K562 (cell line): ENCODE data around the gene HPD. TPM values are rescaled to one million over a fixed set of nuclear protein-coding genes. Genes with fewer than 3 reads are reported as not detected.

Experiments
- ATAC-seq: fragments of 200-7000 bp; cut with Tn5 transposase; 3 replicates; pipeline ENCODE4 v1.9.1; 2020; ENCODE audit warnings: moderate library complexity
- BruUV-seq: library from RNA; stranded (reverse); fragments of 400-500 nt; replicated peaks from 2 replicates; lab custom pipeline; 2021; lab: Mats Ljungman, UMichigan
- CTCF ChIA-PET: fragments of 300-600 bp; formaldehyde crosslinking; extraction: SDS; loops from one replicate; lab custom pipeline; 2021; ENCODE audit warnings: low intra/inter-chr PET ratio; lab: Yijun Ruan, JAX
- POLR2A ChIA-PET: fragments of 300-600, 350-650 bp; sonication (Branson Sonifier 250); formaldehyde crosslinking; extraction: SDS; loops from one replicate; lab custom pipeline; 2021; ENCODE audit warnings: antibody characterized with exemption, inconsistent platforms; lab: Yijun Ruan, JAX
- DNase-seq, 4 experiments: peaks; one replicate each; pipeline versions ENCODE4 v3.0.0 to v3.0.0-alpha.2; 2011 to 2018; ENCODE audit warnings: low spot score in 3 of 4, mixed read lengths in 3 of 4; ENCODE audit errors: extremely low read depth in 1 of 4
- FAIRE-seq: peaks from 2 replicates; lab custom pipeline; 2011; peaks lifted over from hg19 to GRCh38; lab: Jason Lieb, UNC
- H2AFZ ChIP-seq: 2 replicates; pipeline ENCODE4 v1.6.0; 2011; ENCODE audit warnings: low read depth, low read length, control low read depth, inconsistent platforms
- H3K27ac ChIP-seq: fragments of 200-600 bp; 3 replicates; pipeline ENCODE4 v1.8.0; 2011; ENCODE audit warnings: low read depth, mild to moderate bottlenecking, control low read depth, inconsistent platforms, low read length, moderate library complexity, mixed read lengths; ENCODE audit errors: extremely low read depth
- H3K27me3 ChIP-seq, 2 experiments: fragments of 300-600 bp in 1 of 2; 2 replicates in 1 of 2; 3 replicates in 1 of 2; pipeline versions ENCODE4 v1.6.0 to v1.8.0; 2011; ENCODE audit warnings: inconsistent platforms in 2 of 2, low read length in 2 of 2, mild to moderate bottlenecking in 1 of 2, mixed read lengths in 1 of 2, moderate library complexity in 1 of 2; ENCODE audit not compliant: control insufficient read depth in 2 of 2, insufficient read depth in 2 of 2
- H3K36me3 ChIP-seq: fragments of 300-600 bp; 3 replicates; pipeline ENCODE4 v1.8.0; 2011; ENCODE audit warnings: mild to moderate bottlenecking, low read length, inconsistent platforms; ENCODE audit not compliant: control insufficient read depth, insufficient read depth
- H3K4me1 ChIP-seq, 2 experiments: fragments of 200-600 bp in 1 of 2; replicated peaks in 1 of 2; 2 replicates in 1 of 2; 3 replicates in 1 of 2; pipeline versions ENCODE4 v1.5.1 to v1.8.0; 2011; ENCODE audit warnings: inconsistent platforms in 2 of 2, low read length in 2 of 2, mild to moderate bottlenecking in 1 of 2, mixed read lengths in 1 of 2, moderate library complexity in 1 of 2; ENCODE audit not compliant: control insufficient read depth in 2 of 2, insufficient read depth in 2 of 2
- H3K4me2 ChIP-seq: 2 replicates; pipeline ENCODE4 v1.6.1; 2011; ENCODE audit warnings: low read length, control low read depth, inconsistent platforms, mixed read lengths; ENCODE audit not compliant: insufficient read depth
- H3K4me3 ChIP-seq: fragments of 200-600 bp; sonication (generic), shearing (Covaris generic); 2 replicates; pipeline ENCODE4 v1.5.1; 2016; ENCODE audit warnings: control low read depth, inconsistent platforms
- H3K79me2 ChIP-seq: fragments of 200-600 bp; 3 replicates; pipeline ENCODE4 v1.8.0; 2011; ENCODE audit warnings: low read length, inconsistent platforms; ENCODE audit not compliant: control insufficient read depth, insufficient read depth
- H3K9ac ChIP-seq, 2 experiments: 2 replicates each; pipeline versions ENCODE4 v1.6.0 to v1.6.1; 2011; ENCODE audit warnings: low read depth in 2 of 2, low read length in 2 of 2, control low read depth in 1 of 2, inconsistent platforms in 1 of 2, mild to moderate bottlenecking in 1 of 2, mixed read lengths in 1 of 2; ENCODE audit not compliant: insufficient read depth in 1 of 2
- H3K9me1 ChIP-seq: one replicate; pipeline ENCODE4 v1.6.0; 2011; ENCODE audit warnings: inconsistent platforms, mild to moderate bottlenecking, low read length, moderate library complexity; ENCODE audit not compliant: control insufficient read depth, insufficient read depth
- H3K9me3 ChIP-seq: replicated peaks from 2 replicates; pipeline ENCODE4 v1.5.1; 2011; ENCODE audit warnings: low read depth, low read length, inconsistent platforms; ENCODE audit not compliant: control insufficient read depth, insufficient read depth
- H4K20me1 ChIP-seq: replicated peaks from 2 replicates; pipeline ENCODE4 v1.6.1; 2011; ENCODE audit warnings: low read length, inconsistent platforms, mixed read lengths; ENCODE audit not compliant: control insufficient read depth, insufficient read depth
- PCBP2 ChIP-seq: fragments of 200-400 bp; formaldehyde crosslinking; IDR thresholded peaks from 2 replicates; pipeline ENCODE4 v1.6.1; 2018; ENCODE audit warnings: low read length, low read depth, mild to moderate bottlenecking, moderate library complexity; ENCODE audit not compliant: poor library complexity, severe bottlenecking
- RBM34 ChIP-seq: fragments of 200-400 bp; formaldehyde crosslinking; IDR thresholded peaks from 2 replicates; pipeline ENCODE4 v1.6.1; 2018; ENCODE audit warnings: low read length, borderline replicate concordance; ENCODE audit not compliant: insufficient read depth
- ZKSCAN8 ChIP-seq: fragments of 200-800 bp; sonication (Bioruptor generic); IDR thresholded peaks from 2 replicates; pipeline ENCODE4 v1.6.1; 2016; ENCODE audit warnings: missing genetic modification characterization, missing compliant biosample characterization
- ZNF507 ChIP-seq: conservative IDR thresholded peaks from 2 replicates; pipeline ENCODE4 v1.6.1; 2017; ENCODE audit warnings: missing genetic modification characterization, missing compliant biosample characterization
- ZNF668 ChIP-seq: fragments of 250-450 bp; sonication (Bioruptor Pico); IDR thresholded peaks from 2 replicates; pipeline ENCODE4 v1.8.0; 2022; ENCODE audit warnings: mild to moderate bottlenecking, inconsistent platforms
- WGBS: fragments of 100-300 bp; shearing (Covaris generic); methylation state at CpG from one replicate; pipeline ENCODE4 v1.1.6; 2016; ENCODE audit warnings: low coverage, mixed read lengths; ENCODE audit not compliant: insufficient coverage; ENCODE audit errors: missing lambda C conversion rate; 5-methylcytosine and 5-hydroxymethylcytosine counted together
- in situ Hi-C: fragments of 300-500 bp; cut with MboI; formaldehyde crosslinking; loops from 4 replicates; pipeline ENCODE4 v1.15.0; 2018; ENCODE audit warnings: inconsistent platforms, mixed read lengths
- intact Hi-C: fragments of 100-400 bp; cut with micrococcal nuclease; formaldehyde crosslinking; loops from 2 replicates; pipeline ENCODE4 v1.14.2; 2022
- polyA plus RNA-seq, 8 experiments: library from polyadenylated mRNA; depleted of rRNA in 4 of 8; stranded (reverse) in 5 of 8; unstranded in 3 of 8; fragments of >200 nt; fragmentation: Nextera tagmentation in 2 of 8; fragmentation: Illumina TruSeq in 1 of 8; extraction: Ambion mirVana in 2 of 8; extraction: Trizol in 1 of 8; gene quantifications; 2 replicates each; pipeline versions ENCODE4 v1.2.1 to v1.2.3, GENCODE V29; 2011 to 2014; ENCODE audit warnings: inconsistent platforms in 1 of 8, missing spikeins in 1 of 8
- total RNA-seq, 7 experiments: library from RNA; depleted of rRNA in 6 of 7; stranded (reverse); fragments of >200 nt in 6 of 7; fragmentation: Illumina TruSeq in 2 of 7; extraction: Trizol in 2 of 7; gene quantifications; 2 replicates each; pipeline versions ENCODE4 v1.2.1 to v1.2.3, GENCODE V29; 2011 to 2021; ENCODE audit warnings: low replicate concordance in 1 of 7
- TF ChIP-seq, protein P1 (sequence below): fragments of 200-800 bp; sonication (Bioruptor generic); IDR thresholded peaks from 2 replicates; pipeline ENCODE4 v1.6.1; 2016; ENCODE audit warnings: missing genetic modification characterization, missing compliant biosample characterization
- TF ChIP-seq, protein P2 (sequence below): IDR thresholded peaks from 3 replicates; pipeline ENCODE4 v1.6.1; 2011; ENCODE audit warnings: borderline replicate concordance, mild to moderate bottlenecking; ENCODE audit not compliant: insufficient read length, insufficient read depth
- TF ChIP-seq, protein P3 (sequence below): fragments of 450-650 bp; formaldehyde crosslinking; IDR thresholded peaks from 2 replicates; pipeline ENCODE4 v1.4.0; 2020; ENCODE audit warnings: mild to moderate bottlenecking, moderate library complexity
- TF ChIP-seq, protein P4 (sequence below): fragments of 450-650 bp; formaldehyde crosslinking; conservative IDR thresholded peaks from 2 replicates; pipeline ENCODE4 v1.4.0; 2022; ENCODE audit warnings: mild to moderate bottlenecking, missing genetic modification characterization

Gene HPD
- total and polyA plus RNA-seq, 9 of the 15 experiments (the other 6 are each of a cell fraction or from before 2014, with no cell fraction given), result 0.06 to 0.29 (median 0.07) TPM; not detected in 4

DNA sequence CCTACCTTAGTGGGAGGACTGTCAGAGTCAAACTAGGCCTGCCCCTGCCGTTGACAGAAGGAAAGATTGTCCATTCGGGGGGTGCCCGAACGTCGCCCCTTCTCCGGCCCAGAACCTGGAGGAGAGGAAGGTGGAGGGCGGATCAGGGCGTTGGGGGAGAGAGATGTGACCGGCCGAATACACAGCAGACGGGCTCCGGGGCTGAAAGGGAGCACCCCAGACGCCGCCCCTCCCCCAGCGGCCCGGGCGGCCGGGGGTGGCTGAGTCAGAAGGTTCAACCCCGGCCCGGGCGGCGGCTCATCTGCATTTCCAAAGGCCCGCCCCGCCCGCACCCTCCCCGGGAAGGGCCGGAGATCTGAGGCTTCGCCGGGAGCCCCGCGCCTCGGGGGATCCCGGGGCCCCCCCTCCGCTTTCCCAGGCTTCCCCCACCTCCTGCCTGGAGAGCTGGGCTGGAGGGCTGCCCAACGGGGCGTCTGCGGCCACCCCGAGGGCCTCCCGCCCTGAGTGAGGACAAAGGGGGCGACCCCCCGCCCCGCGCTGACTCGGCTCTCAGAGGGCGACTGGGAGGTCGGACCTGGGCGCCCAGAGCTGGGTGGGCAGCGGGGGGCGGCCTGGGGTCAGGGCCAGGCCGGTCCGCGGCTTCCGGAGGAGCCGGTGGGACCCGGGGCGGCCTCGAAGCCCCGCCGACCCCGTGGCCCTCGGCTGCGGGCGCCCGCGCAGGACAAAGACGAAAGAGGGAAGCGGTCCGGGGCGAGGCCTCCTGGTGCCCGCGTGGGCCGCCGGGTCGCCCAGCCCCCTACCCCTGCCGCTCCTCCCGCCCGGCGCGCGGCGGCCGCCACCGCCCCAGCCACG is 58.6 kb downstream of the HPD start:
- intact Hi-C loops, result no loop called here
- TF ChIP-seq, protein P1, sequence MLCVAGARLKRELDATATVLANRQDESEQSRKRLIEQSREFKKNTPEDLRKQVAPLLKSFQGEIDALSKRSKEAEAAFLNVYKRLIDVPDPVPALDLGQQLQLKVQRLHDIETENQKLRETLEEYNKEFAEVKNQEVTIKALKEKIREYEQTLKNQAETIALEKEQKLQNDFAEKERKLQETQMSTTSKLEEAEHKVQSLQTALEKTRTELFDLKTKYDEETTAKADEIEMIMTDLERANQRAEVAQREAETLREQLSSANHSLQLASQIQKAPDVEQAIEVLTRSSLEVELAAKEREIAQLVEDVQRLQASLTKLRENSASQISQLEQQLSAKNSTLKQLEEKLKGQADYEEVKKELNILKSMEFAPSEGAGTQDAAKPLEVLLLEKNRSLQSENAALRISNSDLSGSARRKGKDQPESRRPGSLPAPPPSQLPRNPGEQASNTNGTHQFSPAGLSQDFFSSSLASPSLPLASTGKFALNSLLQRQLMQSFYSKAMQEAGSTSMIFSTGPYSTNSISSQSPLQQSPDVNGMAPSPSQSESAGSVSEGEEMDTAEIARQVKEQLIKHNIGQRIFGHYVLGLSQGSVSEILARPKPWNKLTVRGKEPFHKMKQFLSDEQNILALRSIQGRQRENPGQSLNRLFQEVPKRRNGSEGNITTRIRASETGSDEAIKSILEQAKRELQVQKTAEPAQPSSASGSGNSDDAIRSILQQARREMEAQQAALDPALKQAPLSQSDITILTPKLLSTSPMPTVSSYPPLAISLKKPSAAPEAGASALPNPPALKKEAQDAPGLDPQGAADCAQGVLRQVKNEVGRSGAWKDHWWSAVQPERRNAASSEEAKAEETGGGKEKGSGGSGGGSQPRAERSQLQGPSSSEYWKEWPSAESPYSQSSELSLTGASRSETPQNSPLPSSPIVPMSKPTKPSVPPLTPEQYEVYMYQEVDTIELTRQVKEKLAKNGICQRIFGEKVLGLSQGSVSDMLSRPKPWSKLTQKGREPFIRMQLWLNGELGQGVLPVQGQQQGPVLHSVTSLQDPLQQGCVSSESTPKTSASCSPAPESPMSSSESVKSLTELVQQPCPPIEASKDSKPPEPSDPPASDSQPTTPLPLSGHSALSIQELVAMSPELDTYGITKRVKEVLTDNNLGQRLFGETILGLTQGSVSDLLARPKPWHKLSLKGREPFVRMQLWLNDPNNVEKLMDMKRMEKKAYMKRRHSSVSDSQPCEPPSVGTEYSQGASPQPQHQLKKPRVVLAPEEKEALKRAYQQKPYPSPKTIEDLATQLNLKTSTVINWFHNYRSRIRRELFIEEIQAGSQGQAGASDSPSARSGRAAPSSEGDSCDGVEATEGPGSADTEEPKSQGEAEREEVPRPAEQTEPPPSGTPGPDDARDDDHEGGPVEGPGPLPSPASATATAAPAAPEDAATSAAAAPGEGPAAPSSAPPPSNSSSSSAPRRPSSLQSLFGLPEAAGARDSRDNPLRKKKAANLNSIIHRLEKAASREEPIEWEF (CRISPR knock-in tag), result 0 out of 2 replicates have a peak, but pooled peaks have one; percentile 2
- TF ChIP-seq RBM34 (no peak), PCBP2 (peak; percentile 37), ZNF668 (CRISPR knock-in tag) (no peak), ZKSCAN8 (CRISPR knock-in tag) (no peak), ZNF507 (tag) (no peak)
- TF ChIP-seq, protein P2, sequence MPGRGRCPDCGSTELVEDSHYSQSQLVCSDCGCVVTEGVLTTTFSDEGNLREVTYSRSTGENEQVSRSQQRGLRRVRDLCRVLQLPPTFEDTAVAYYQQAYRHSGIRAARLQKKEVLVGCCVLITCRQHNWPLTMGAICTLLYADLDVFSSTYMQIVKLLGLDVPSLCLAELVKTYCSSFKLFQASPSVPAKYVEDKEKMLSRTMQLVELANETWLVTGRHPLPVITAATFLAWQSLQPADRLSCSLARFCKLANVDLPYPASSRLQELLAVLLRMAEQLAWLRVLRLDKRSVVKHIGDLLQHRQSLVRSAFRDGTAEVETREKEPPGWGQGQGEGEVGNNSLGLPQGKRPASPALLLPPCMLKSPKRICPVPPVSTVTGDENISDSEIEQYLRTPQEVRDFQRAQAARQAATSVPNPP, result no peak
- TF ChIP-seq, protein P3, sequence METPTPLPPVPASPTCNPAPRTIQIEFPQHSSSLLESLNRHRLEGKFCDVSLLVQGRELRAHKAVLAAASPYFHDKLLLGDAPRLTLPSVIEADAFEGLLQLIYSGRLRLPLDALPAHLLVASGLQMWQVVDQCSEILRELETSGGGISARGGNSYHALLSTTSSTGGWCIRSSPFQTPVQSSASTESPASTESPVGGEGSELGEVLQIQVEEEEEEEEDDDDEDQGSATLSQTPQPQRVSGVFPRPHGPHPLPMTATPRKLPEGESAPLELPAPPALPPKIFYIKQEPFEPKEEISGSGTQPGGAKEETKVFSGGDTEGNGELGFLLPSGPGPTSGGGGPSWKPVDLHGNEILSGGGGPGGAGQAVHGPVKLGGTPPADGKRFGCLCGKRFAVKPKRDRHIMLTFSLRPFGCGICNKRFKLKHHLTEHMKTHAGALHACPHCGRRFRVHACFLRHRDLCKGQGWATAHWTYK (CRISPR knock-in tag), result 0 out of 2 replicates have a peak, but pooled peaks have one; percentile 17
- TF ChIP-seq, protein P4, sequence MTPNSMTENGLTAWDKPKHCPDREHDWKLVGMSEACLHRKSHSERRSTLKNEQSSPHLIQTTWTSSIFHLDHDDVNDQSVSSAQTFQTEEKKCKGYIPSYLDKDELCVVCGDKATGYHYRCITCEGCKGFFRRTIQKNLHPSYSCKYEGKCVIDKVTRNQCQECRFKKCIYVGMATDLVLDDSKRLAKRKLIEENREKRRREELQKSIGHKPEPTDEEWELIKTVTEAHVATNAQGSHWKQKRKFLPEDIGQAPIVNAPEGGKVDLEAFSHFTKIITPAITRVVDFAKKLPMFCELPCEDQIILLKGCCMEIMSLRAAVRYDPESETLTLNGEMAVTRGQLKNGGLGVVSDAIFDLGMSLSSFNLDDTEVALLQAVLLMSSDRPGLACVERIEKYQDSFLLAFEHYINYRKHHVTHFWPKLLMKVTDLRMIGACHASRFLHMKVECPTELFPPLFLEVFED (CRISPR knock-in tag), result no peak

More for the DNA sequence above, 58.6 kb downstream of the HPD start:
- ATAC-seq, result peak; percentile 52
- POLR2A ChIA-PET, result interaction anchor here (0.5 to 9.4 kb wide), 12 partner anchors 8 to 1599 kb away, joined by 3 to 194 read pairs (median 5); partner anchors contain the start of genes PSMD9, RNU4-2, RPLP0 and SETD1B
- Histone ChIP-seq H4K20me1 (no peaks in the 10 kb centered on the region), H3K27me3 (no peaks in the 10 kb centered on the region), H3K4me3 (peak overlapping the region; percentile 80), H3K4me2 (peak overlapping the region; percentile 93), H3K9ac (peak overlapping the region; percentile 99 to 100), H3K9me3 (no peaks in the 10 kb centered on the region), H3K79me2 (peaks cover 85% of the 10 kb centered on the region), H2AFZ (peak overlapping the region; percentile 57), H3K4me1 (peaks cover 32 to 73% of the 10 kb centered on the region in 2 experiments; a peak in 4 of 5 replicates), H3K36me3 (peaks cover 32% of the 10 kb centered on the region), H3K27ac (peak overlapping the region; percentile 99), H3K9me1 (no peaks in the 10 kb centered on the region)
- 0% methylated on average over 37 of the region's 84 CpGs for WGBS
- BruUV-seq, result no TSS peak
- FAIRE-seq, result no peak
- DNase-seq, result peak; percentile 71 to 94 (median 82)
- CTCF ChIA-PET, result no interaction called here
- in situ Hi-C loops, result loop anchor here (5.0 kb wide), 1 partner anchor 87 kb away; the partner anchor contains the start of gene PSMD9
